ENCODE data around the gene CRYZL1. TPM values are rescaled to one million over a fixed set of nuclear protein-coding genes. Genes with fewer than 3 reads are reported as not detected.
"Not testable (repeated sequence)": the region's sequence is repeated elsewhere in the genome, so short reads cannot be mapped to it uniquely, and the experiment has no call there.

CRYZL1 gene
- total and polyA plus RNA-seq, 2 donors (not counting 1 experiment from before 2014, with no cell fraction given): 30.7 to 72.6 TPM

- no peaks in the 10 kb centered on the region for H3K27me3 ChIP-seq (ENCODE audit: control insufficient read depth, insufficient read depth, low read length)
- H3K36me3 ChIP-seq (ENCODE audit: control insufficient read depth, insufficient read depth, low read length): no peaks in the 10 kb centered on the region
- no peaks in the 10 kb centered on the region for H3K9me3 ChIP-seq (ENCODE audit: control insufficient read depth, insufficient read depth, low read depth, low read length)
- peaks cover 22% of the 10 kb centered on the region for H3K79me2 ChIP-seq (ENCODE audit: control insufficient read depth, insufficient read depth, low read length)
- H3K9ac ChIP-seq (ENCODE audit: insufficient read depth, low read length): no peak overlapping the region
- no peak overlapping the region for H3K4me2 ChIP-seq (ENCODE audit: extremely low read depth, insufficient read depth, low read length)
- peaks cover 15% of the 10 kb centered on the region for H3K4me1 ChIP-seq (ENCODE audit: control insufficient read depth, extremely low read depth, insufficient read depth, low read length)
- H2AFZ ChIP-seq (ENCODE audit: low read length): no peak overlapping the region
- no peaks in the 10 kb centered on the region for H4K20me1 ChIP-seq (ENCODE audit: control insufficient read depth, extremely low read depth, insufficient read depth, low read length)
- DNase-seq (ENCODE audit: low read depth in 2 of 2): no peak
- H3K27ac ChIP-seq (ENCODE audit: insufficient read depth, low read length): no peak overlapping the region
- H3K4me3 ChIP-seq (replicated peaks in 1 of 4; ENCODE audit: control extremely low read depth in 1 of 4, insufficient read depth in 1 of 4, low read depth in 3 of 4, low read length in 4 of 4): no peak overlapping the region
- TF ChIP-seq EZH2 (IDR thresholded peaks at IDR 0.05; ENCODE audit: low read length, missing control alignments) (no peak), CTCF (conservative IDR thresholded peaks at IDR 0.05 in 1 of 2, IDR thresholded peaks at IDR 0.05 in 1 of 2; ENCODE audit: low read depth in 1 of 2, low read length in 2 of 2) (no peak)
These were observed 39.3 kb upstream of the CRYZL1 start for GRCh38 chr21:33680870-33681269.

GRCh38 chr21:33677450-33677849 lies 35.9 kb upstream of the CRYZL1 start:
- H3K79me2 ChIP-seq (ENCODE audit: control insufficient read depth, insufficient read depth, low read length): peaks cover 22% of the 10 kb centered on the region
- no peaks in the 10 kb centered on the region for H3K9me3 ChIP-seq (ENCODE audit: control insufficient read depth, insufficient read depth, low read depth, low read length)
- no peaks in the 10 kb centered on the region for H3K36me3 ChIP-seq (ENCODE audit: control insufficient read depth, insufficient read depth, low read length)
- no peak for DNase-seq (ENCODE audit: low read depth in 2 of 2)
- no peak overlapping the region for H3K9ac ChIP-seq (ENCODE audit: insufficient read depth, low read length)
- H3K27ac ChIP-seq (ENCODE audit: insufficient read depth, low read length): no peak overlapping the region
- no peak overlapping the region for H2AFZ ChIP-seq (ENCODE audit: low read length)
- TF ChIP-seq CTCF (conservative IDR thresholded peaks at IDR 0.05 in 1 of 2, IDR thresholded peaks at IDR 0.05 in 1 of 2; ENCODE audit: low read depth in 1 of 2, low read length in 2 of 2) (no peak), EZH2 (IDR thresholded peaks at IDR 0.05; ENCODE audit: low read length, missing control alignments) (no peak)
- H3K27me3 ChIP-seq (ENCODE audit: control insufficient read depth, insufficient read depth, low read length): no peaks in the 10 kb centered on the region
- H3K4me1 ChIP-seq (ENCODE audit: control insufficient read depth, extremely low read depth, insufficient read depth, low read length): no peaks in the 10 kb centered on the region
- H4K20me1 ChIP-seq (ENCODE audit: control insufficient read depth, extremely low read depth, insufficient read depth, low read length): no peaks in the 10 kb centered on the region
- H3K4me3 ChIP-seq (replicated peaks in 1 of 4; ENCODE audit: control extremely low read depth in 1 of 4, insufficient read depth in 1 of 4, low read depth in 3 of 4, low read length in 4 of 4): no peak overlapping the region
- no peak overlapping the region for H3K4me2 ChIP-seq (ENCODE audit: extremely low read depth, insufficient read depth, low read length)

- H3K9ac ChIP-seq (ENCODE audit: insufficient read depth, low read length); H3K36me3 ChIP-seq (ENCODE audit: control insufficient read depth, insufficient read depth, low read length); H3K4me2 ChIP-seq (ENCODE audit: extremely low read depth, insufficient read depth, low read length); H3K4me1 ChIP-seq (ENCODE audit: control insufficient read depth, extremely low read depth, insufficient read depth, low read length); H3K9me3 ChIP-seq (ENCODE audit: control insufficient read depth, insufficient read depth, low read depth, low read length); H4K20me1 ChIP-seq (ENCODE audit: control insufficient read depth, extremely low read depth, insufficient read depth, low read length); H3K4me3 ChIP-seq (replicated peaks in 1 of 4; ENCODE audit: control extremely low read depth in 1 of 4, insufficient read depth in 1 of 4, low read depth in 3 of 4, low read length in 4 of 4); H2AFZ ChIP-seq (ENCODE audit: low read length); DNase-seq (ENCODE audit: low read depth in 2 of 2); H3K27ac ChIP-seq (ENCODE audit: insufficient read depth, low read length); H3K27me3 ChIP-seq (ENCODE audit: control insufficient read depth, insufficient read depth, low read length): not testable (repeated sequence)
- H3K79me2 ChIP-seq (ENCODE audit: control insufficient read depth, insufficient read depth, low read length): peaks cover 22% of the 10 kb centered on the region
These were observed 35.1 kb upstream of the CRYZL1 start for GRCh38 chr21:33676666-33677065.
